HG03565 (cell line): ENCODE data around the gene LENG8.
"Not testable (repeated sequence)": the region's sequence is repeated elsewhere in the genome, so short reads cannot be mapped to it uniquely, and the experiment has no call there.

Source experiments
- ATAC-seq: cut with Tn5 transposase; IDR thresholded peaks from one replicate; pipeline ENCODE4 v1.9.1; 2021; ENCODE audit warnings: mild to moderate bottlenecking, moderate library complexity; ENCODE audit not compliant: unreplicated experiment

LENG8 gene

GRCh38 chr19:54478677-54479266, 29.8 kb downstream of the LENG8 start:
- ATAC-seq, result no peak

- ATAC-seq, result no peak
Observed at GRCh38 chr19:54480051-54480450, 31.1 kb downstream of the LENG8 start.

GRCh38 chr19:54481326-54481930, 32.4 kb downstream of the LENG8 start:
- ATAC-seq, result no peak

- ATAC-seq, result no peak
Observed at GRCh38 chr19:54482889-54483288, 33.9 kb downstream of the LENG8 start.

GRCh38 chr19:54484451-54484850, 35.5 kb downstream of the LENG8 start:
- ATAC-seq, result no peak

- ATAC-seq, result no peak
Observed at GRCh38 chr19:54485851-54486250, 36.9 kb downstream of the LENG8 start.

GRCh38 chr19:54489341-54489740, 40.3 kb downstream of the LENG8 start:
- no peak for ATAC-seq

- no peak for ATAC-seq
Observed at GRCh38 chr19:54489766-54490165, 40.8 kb downstream of the LENG8 start.

GRCh38 chr19:54492568-54492967, 43.6 kb downstream of the LENG8 start:
- ATAC-seq, result no peak

GRCh38 chr19:54493056-54493455, 44.1 kb downstream of the LENG8 start:
- not testable (repeated sequence) for ATAC-seq

- no peak for ATAC-seq
Observed at GRCh38 chr19:54493967-54494585, 45.1 kb downstream of the LENG8 start.

GRCh38 chr19:54495284-54495683, 46.3 kb downstream of the LENG8 start:
- ATAC-seq, result not testable (repeated sequence)

GRCh38 chr19:54497747-54498450, 48.9 kb downstream of the LENG8 start:
- ATAC-seq, result not testable (repeated sequence)

GRCh38 chr19:54498451-54498772, 49.4 kb downstream of the LENG8 start:
- not testable (repeated sequence) for ATAC-seq

GRCh38 chr19:54502518-54503048, 53.6 kb downstream of the LENG8 start, which contains the start of gene LAIR2:
LAIR2 (plus strand) TSS chr19:54502831; CDS start chr19:54502919, 88 bp downstream.
- no peak for ATAC-seq

- not testable (repeated sequence) for ATAC-seq
Observed at GRCh38 chr19:54505542-54505941, 56.5 kb downstream of the LENG8 start.

- no peak for ATAC-seq
Observed at GRCh38 chr19:54506079-54506478, 57.1 kb downstream of the LENG8 start.

GRCh38 chr19:54507038-54507717, 58.2 kb downstream of the LENG8 start:
- ATAC-seq, result not testable (repeated sequence)

- ATAC-seq, result no peak
Observed at GRCh38 chr19:54507824-54508223, 58.8 kb downstream of the LENG8 start.

GRCh38 chr19:54508487-54508886, 59.5 kb downstream of the LENG8 start:
- ATAC-seq, result not testable (repeated sequence)
